ENCODE data around the gene CISTR.

DNA sequence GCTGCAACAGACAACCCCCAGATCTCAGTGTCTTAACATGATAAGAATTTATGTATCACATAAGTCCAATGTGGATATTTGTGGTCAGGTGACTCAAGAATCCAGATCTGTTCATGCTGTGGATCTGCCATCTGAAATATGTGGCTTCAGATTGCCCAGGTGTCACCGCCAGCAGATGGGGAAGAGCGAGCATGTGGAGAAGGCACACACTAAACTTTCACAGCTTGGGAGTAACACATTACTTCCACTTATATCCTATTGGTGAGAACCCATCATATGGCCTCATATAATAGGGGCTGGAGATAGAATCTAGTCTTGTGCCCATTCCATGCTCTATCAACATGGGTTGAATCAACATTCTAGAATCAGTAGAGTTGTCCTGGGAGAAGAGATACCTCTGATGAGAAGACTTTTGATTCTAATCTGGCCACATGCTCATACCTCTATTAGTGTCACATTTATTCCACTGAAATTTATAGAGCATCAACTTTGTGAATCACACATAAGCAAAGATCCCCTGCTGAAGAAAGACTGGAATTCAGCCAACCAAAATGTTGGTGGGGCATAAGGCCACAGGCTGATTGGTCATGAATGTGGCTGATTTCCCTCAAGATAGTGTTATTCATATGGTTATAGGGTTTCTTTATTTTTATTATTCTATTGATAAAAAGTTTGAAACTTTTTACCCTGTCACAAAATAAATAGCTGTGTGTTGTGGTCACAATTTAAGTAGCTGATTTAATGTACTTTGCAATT is 18.6 kb downstream of the CISTR start:
- TF ChIP-seq POLR2A (IDR thresholded peaks at IDR 0.05), result no peak
- TF ChIP-seq, protein P1, sequence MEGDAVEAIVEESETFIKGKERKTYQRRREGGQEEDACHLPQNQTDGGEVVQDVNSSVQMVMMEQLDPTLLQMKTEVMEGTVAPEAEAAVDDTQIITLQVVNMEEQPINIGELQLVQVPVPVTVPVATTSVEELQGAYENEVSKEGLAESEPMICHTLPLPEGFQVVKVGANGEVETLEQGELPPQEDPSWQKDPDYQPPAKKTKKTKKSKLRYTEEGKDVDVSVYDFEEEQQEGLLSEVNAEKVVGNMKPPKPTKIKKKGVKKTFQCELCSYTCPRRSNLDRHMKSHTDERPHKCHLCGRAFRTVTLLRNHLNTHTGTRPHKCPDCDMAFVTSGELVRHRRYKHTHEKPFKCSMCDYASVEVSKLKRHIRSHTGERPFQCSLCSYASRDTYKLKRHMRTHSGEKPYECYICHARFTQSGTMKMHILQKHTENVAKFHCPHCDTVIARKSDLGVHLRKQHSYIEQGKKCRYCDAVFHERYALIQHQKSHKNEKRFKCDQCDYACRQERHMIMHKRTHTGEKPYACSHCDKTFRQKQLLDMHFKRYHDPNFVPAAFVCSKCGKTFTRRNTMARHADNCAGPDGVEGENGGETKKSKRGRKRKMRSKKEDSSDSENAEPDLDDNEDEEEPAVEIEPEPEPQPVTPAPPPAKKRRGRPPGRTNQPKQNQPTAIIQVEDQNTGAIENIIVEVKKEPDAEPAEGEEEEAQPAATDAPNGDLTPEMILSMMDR (IDR thresholded peaks at IDR 0.05), result no peak
